Trophoblast cell (in vitro differentiated cells and primary cell): Measurements from ENCODE around the gene KIRREL3.

Source experiments
- DNase-seq, 2 donors: peaks; one replicate each; pipeline ENCODE4 v3.0.0-alpha.2; 2016
- H2AFZ ChIP-seq: 2 replicates; pipeline ENCODE4 v1.6.1; 2013; ENCODE audit warnings: low read length, moderate library complexity, mild to moderate bottlenecking; ENCODE audit not compliant: insufficient read depth, poor library complexity
- H2AK5ac ChIP-seq: 2 replicates; pipeline ENCODE4 v1.6.1; 2013; ENCODE audit warnings: mild to moderate bottlenecking, low read length
- H2BK120ac ChIP-seq: 2 replicates; pipeline ENCODE4 v1.6.1; 2013; ENCODE audit warnings: low read length, mild to moderate bottlenecking, moderate library complexity; ENCODE audit not compliant: insufficient read depth, poor library complexity
- H2BK12ac ChIP-seq: 2 replicates; pipeline ENCODE4 v1.6.1; 2013; ENCODE audit warnings: mild to moderate bottlenecking, low read length, moderate library complexity
- H2BK5ac ChIP-seq: 2 replicates; pipeline ENCODE4 v1.6.1; 2013; ENCODE audit warnings: low read length, low read depth, moderate library complexity, mild to moderate bottlenecking; ENCODE audit not compliant: poor library complexity
- H3K14ac ChIP-seq: 2 replicates; pipeline ENCODE4 v1.6.1; 2013; ENCODE audit warnings: mild to moderate bottlenecking, low read length
- H3K18ac ChIP-seq: 2 replicates; pipeline ENCODE4 v1.6.1; 2013; ENCODE audit warnings: mild to moderate bottlenecking, low read length
- H3K23ac ChIP-seq: 2 replicates; pipeline ENCODE4 v1.6.1; 2013; ENCODE audit warnings: low read length
- H3K27ac ChIP-seq: 2 replicates; pipeline ENCODE4 v1.5.1; 2013; ENCODE audit warnings: low read depth, mild to moderate bottlenecking, inconsistent platforms, low read length, moderate library complexity
- H3K27me3 ChIP-seq: 2 replicates; pipeline ENCODE4 v1.6.1; 2013; ENCODE audit warnings: inconsistent platforms, mild to moderate bottlenecking, low read length, moderate library complexity; ENCODE audit not compliant: insufficient read depth
- H3K36me3 ChIP-seq, 2 experiments: 1 replicate in 1 of 2; 2 replicates in 1 of 2; pipeline ENCODE4 v1.6.1; 2013; ENCODE audit warnings: low read length in 2 of 2, mild to moderate bottlenecking in 2 of 2, moderate library complexity in 1 of 2; ENCODE audit not compliant: insufficient read depth in 2 of 2, control insufficient read depth in 1 of 2
- H3K4ac ChIP-seq: 2 replicates; pipeline ENCODE4 v1.6.1; 2013; ENCODE audit warnings: low read depth, mild to moderate bottlenecking, low read length, moderate library complexity
- H3K4me1 ChIP-seq, 2 experiments: 1 replicate in 1 of 2; 2 replicates in 1 of 2; pipeline ENCODE4 v1.6.1; 2013; ENCODE audit warnings: low read length in 2 of 2, mild to moderate bottlenecking in 2 of 2, moderate library complexity in 1 of 2; ENCODE audit not compliant: insufficient read depth in 2 of 2, control insufficient read depth in 1 of 2
- H3K4me2 ChIP-seq: 2 replicates; pipeline ENCODE4 v1.6.1; 2013; ENCODE audit warnings: inconsistent platforms, mild to moderate bottlenecking, low read length, moderate library complexity
- H3K4me3 ChIP-seq: 2 replicates; pipeline ENCODE4 v1.5.1; 2013; ENCODE audit warnings: mild to moderate bottlenecking, low read depth, low read length, inconsistent platforms
- H3K79me1 ChIP-seq: one replicate; pipeline ENCODE4 v1.6.1; 2013; ENCODE audit warnings: low read length
- H3K79me2 ChIP-seq: 2 replicates; pipeline ENCODE4 v1.6.1; 2013; ENCODE audit warnings: low read length, mild to moderate bottlenecking; ENCODE audit not compliant: control insufficient read depth, insufficient read depth, poor library complexity
- H3K9ac ChIP-seq: 2 replicates; pipeline ENCODE4 v1.6.1; 2013; ENCODE audit warnings: mild to moderate bottlenecking, low read length
- H3K9me3 ChIP-seq: 2 replicates; pipeline ENCODE4 v1.6.1; 2013; ENCODE audit warnings: low read depth, mild to moderate bottlenecking, control low read depth, inconsistent platforms, low read length; ENCODE audit not compliant: insufficient read depth
- H4K12ac ChIP-seq: 2 replicates; pipeline ENCODE4 v1.6.1; 2013; ENCODE audit warnings: low read depth, mild to moderate bottlenecking, low read length, moderate library complexity
- H4K8ac ChIP-seq: 2 replicates; pipeline ENCODE4 v1.6.1; 2013; ENCODE audit warnings: low read depth, mild to moderate bottlenecking, low read length, moderate library complexity
- H4K91ac ChIP-seq: one replicate; pipeline ENCODE4 v1.6.1; 2013; ENCODE audit warnings: low read depth, mild to moderate bottlenecking, low read length, moderate library complexity
- WGBS: extraction: QIAGEN DNeasy Blood & Tissue Kit; methylation state at CpG from one replicate; pipeline ENCODE4 v1.1.7; 2013; ENCODE audit warnings: missing lambda C conversion rate; ENCODE audit not compliant: insufficient read length, insufficient coverage; ENCODE audit errors: extremely low coverage; 5-methylcytosine and 5-hydroxymethylcytosine counted together

Gene KIRREL3

DNA sequence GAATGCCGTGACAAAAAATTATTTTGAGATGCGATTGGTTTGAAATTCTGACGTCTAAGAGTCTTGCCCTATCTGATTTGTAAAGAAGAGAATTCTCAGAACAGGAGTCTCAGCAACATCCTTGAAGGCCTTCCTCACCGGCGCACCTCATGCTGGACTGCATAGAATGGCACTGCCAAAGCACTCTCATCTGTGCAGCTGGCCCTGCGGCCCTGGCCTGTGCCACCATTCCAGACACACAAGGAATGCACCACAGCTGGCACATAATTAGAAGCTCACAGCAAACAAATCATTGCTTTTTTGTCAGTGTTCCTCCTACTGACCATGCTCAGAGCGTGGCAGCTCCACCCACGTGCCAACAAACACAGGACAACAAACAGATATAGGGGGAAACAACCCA lies 166.0 kb downstream of the KIRREL3 start:
- H3K4me1 ChIP-seq = peaks cover 5 to 6% of the 10 kb centered on the region in 2 experiments
- no peak for DNase-seq
- H3K79me1 ChIP-seq = no peaks in the 10 kb centered on the region
- no peak overlapping the region for H2BK5ac ChIP-seq
- no peak overlapping the region for H3K9ac ChIP-seq
- H2BK12ac ChIP-seq = no peak overlapping the region
- no peak overlapping the region for H4K12ac ChIP-seq
- no peak overlapping the region for H2AK5ac ChIP-seq
- H3K9me3 ChIP-seq = no peaks in the 10 kb centered on the region
- no peak overlapping the region for H2AFZ ChIP-seq
- no peak overlapping the region for H2BK120ac ChIP-seq
- H3K79me2 ChIP-seq = no peaks in the 10 kb centered on the region
- H3K27ac ChIP-seq = no peak overlapping the region
- no peak overlapping the region for H3K23ac ChIP-seq
- no CpG with 5 or more reads among the region's 8 CpGs for WGBS
- H3K18ac ChIP-seq = no peak overlapping the region
- H3K14ac ChIP-seq = no peak overlapping the region
- no peak overlapping the region for H4K91ac ChIP-seq
- no peaks in the 10 kb centered on the region for H3K36me3 ChIP-seq
- no peak overlapping the region for H3K4me3 ChIP-seq
- H3K4me2 ChIP-seq = no peak overlapping the region
- H3K4ac ChIP-seq = no peak overlapping the region
- no peaks in the 10 kb centered on the region for H3K27me3 ChIP-seq
- no peak overlapping the region for H4K8ac ChIP-seq

DNA sequence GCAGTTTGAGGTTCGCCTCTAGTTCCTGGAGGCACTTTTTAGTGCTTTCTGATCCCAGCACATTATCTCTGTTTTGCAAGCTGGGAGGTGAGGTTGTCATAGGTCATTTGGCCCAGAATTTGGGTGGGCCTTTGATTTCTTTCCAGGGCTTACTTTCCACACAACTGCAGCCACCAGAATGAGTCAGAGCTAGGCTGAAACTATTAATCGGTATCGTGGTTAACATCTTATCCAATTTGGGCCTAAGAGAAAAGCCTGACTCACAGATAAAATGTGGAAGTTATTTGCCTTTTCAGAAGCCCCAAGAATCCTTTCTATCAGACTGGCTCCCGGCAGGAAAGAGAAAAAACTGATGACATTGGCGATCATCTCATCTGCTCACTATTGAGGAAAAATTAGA lies 166.4 kb downstream of the KIRREL3 start:
- Histone ChIP-seq H3K27ac (no peak overlapping the region), H3K9ac (no peak overlapping the region), H3K4me3 (no peak overlapping the region), H3K4me2 (no peak overlapping the region), H3K27me3 (no peaks in the 10 kb centered on the region), H3K4me1 (peaks cover 4% of the 10 kb centered on the region in 2 experiments), H4K12ac (no peak overlapping the region), H3K4ac (no peak overlapping the region), H3K79me1 (no peaks in the 10 kb centered on the region), H3K9me3 (no peaks in the 10 kb centered on the region), H3K18ac (no peak overlapping the region), H3K23ac (no peak overlapping the region), H2BK5ac (no peak overlapping the region), H4K91ac (no peak overlapping the region), H2BK120ac (no peak overlapping the region), H3K36me3 (no peaks in the 10 kb centered on the region), H2AFZ (no peak overlapping the region), H4K8ac (no peak overlapping the region), H3K14ac (no peak overlapping the region), H2BK12ac (no peak overlapping the region), H3K79me2 (no peaks in the 10 kb centered on the region), H2AK5ac (no peak overlapping the region)
- no CpG with 5 or more reads among the region's 5 CpGs for WGBS
- no peak for DNase-seq

- Histone ChIP-seq H3K14ac (no peak overlapping the region), H2AK5ac (no peak overlapping the region), H3K79me2 (no peaks in the 10 kb centered on the region), H3K4me3 (no peak overlapping the region), H3K23ac (no peak overlapping the region), H3K27me3 (no peaks in the 10 kb centered on the region), H3K18ac (no peak overlapping the region), H4K12ac (no peak overlapping the region), H3K9me3 (no peaks in the 10 kb centered on the region), H3K4me1 (no peaks in the 10 kb centered on the region), H4K91ac (no peak overlapping the region), H2AFZ (no peak overlapping the region), H3K4me2 (no peak overlapping the region), H3K79me1 (no peaks in the 10 kb centered on the region), H4K8ac (no peak overlapping the region), H3K36me3 (no peaks in the 10 kb centered on the region), H2BK12ac (no peak overlapping the region), H3K27ac (no peak overlapping the region), H2BK120ac (no peak overlapping the region), H3K4ac (no peak overlapping the region), H2BK5ac (no peak overlapping the region), H3K9ac (no peak overlapping the region)
- WGBS = no CpG with 5 or more reads among the region's 1 CpG
- no peak for DNase-seq
Observed at GRCh38 chr11:126833065-126833464, 167.5 kb downstream of the KIRREL3 start.

- Histone ChIP-seq H3K14ac (no peak overlapping the region), H3K18ac (no peak overlapping the region), H3K27me3 (no peaks in the 10 kb centered on the region), H2BK120ac (no peak overlapping the region), H4K91ac (no peak overlapping the region), H2AK5ac (no peak overlapping the region), H3K4ac (no peak overlapping the region), H3K27ac (no peak overlapping the region), H4K8ac (no peak overlapping the region), H4K12ac (no peak overlapping the region), H2BK12ac (no peak overlapping the region), H3K4me2 (no peak overlapping the region), H3K79me1 (no peaks in the 10 kb centered on the region), H3K4me1 (no peaks in the 10 kb centered on the region), H3K4me3 (no peak overlapping the region), H3K9me3 (no peaks in the 10 kb centered on the region), H2AFZ (no peak overlapping the region), H3K9ac (no peak overlapping the region), H3K23ac (no peak overlapping the region), H3K36me3 (no peaks in the 10 kb centered on the region), H2BK5ac (no peak overlapping the region), H3K79me2 (no peaks in the 10 kb centered on the region)
- WGBS = no CpG with 5 or more reads among the region's 6 CpGs
- no peak for DNase-seq
Observed at GRCh38 chr11:126832387-126832786, 168.2 kb downstream of the KIRREL3 start.
